Tibial nerve (tissue), 4 donors: Measurements from ENCODE around the gene CASKIN2. TPM values are rescaled to one million over a fixed set of nuclear protein-coding genes. Genes with fewer than 3 reads are reported as not detected.
A peak's percentile ranks its signal among the peaks of the same experiment; 100 is the strongest.
"Not testable (repeated sequence)": the region's sequence is repeated elsewhere in the genome, so short reads cannot be mapped to it uniquely, and the experiment has no call there.

Experiments used
- DNase-seq, 2 donors: peaks; one replicate each; pipeline ENCODE4 v3.0.0-alpha.2; 2019; ENCODE audit warnings: low spot score in 2 of 2
- H3K27ac ChIP-seq, 4 donors: fragments of 200-600 bp; sonication (generic) in 3 of 4; one replicate each; pipeline ENCODE4 v1.5.1; 2017 to 2019; ENCODE audit warnings: mild to moderate bottlenecking in 1 of 4
- H3K27me3 ChIP-seq, 2 donors: fragments of 200-600 bp; sonication (generic) in 1 of 2; one replicate each; pipeline versions ENCODE4 v1.5.1 to v1.6.0; 2017 to 2019
- H3K36me3 ChIP-seq, 3 donors: fragments of 200-600 bp; sonication (generic); one replicate each; pipeline ENCODE4 v1.5.1; 2018 to 2019
- H3K4me1 ChIP-seq, 4 donors: fragments of 200-600 bp; sonication (generic) in 3 of 4; one replicate each; pipeline ENCODE4 v1.5.1; 2017 to 2019
- H3K4me3 ChIP-seq, 4 donors: fragments of 200-600 bp; sonication (generic) in 3 of 4; one replicate each; pipeline ENCODE4 v1.5.1; 2017 to 2019; ENCODE audit warnings: mild to moderate bottlenecking in 1 of 4, moderate library complexity in 1 of 4
- H3K9me3 ChIP-seq, 4 donors: fragments of 200-600 bp; sonication (generic) in 3 of 4; one replicate each; pipeline ENCODE4 v1.5.1; 2017 to 2019
- CTCF ChIP-seq, 5 experiments: fragments of 200-600 bp in 3 of 5; fragments of 450-650 bp in 2 of 5; sonication (generic) in 3 of 5; IDR thresholded peaks; one replicate each; pipeline ENCODE4 v1.5.1; 2016 to 2019; ENCODE audit warnings: antibody characterized with exemption in 5 of 5, mild to moderate bottlenecking in 3 of 5, moderate library complexity in 2 of 5
- EP300 ChIP-seq, 2 donors: sonication (generic); formaldehyde crosslinking; IDR thresholded peaks; one replicate each; pipeline ENCODE4 v1.6.1; 2017; ENCODE audit warnings: antibody characterized with exemption in 2 of 2, mild to moderate bottlenecking in 1 of 2
- POLR2A ChIP-seq, 2 donors: fragments of 450-650 bp; IDR thresholded peaks; one replicate each; pipeline ENCODE4 v1.6.1; 2017; ENCODE audit warnings: antibody characterized with exemption in 2 of 2, mild to moderate bottlenecking in 2 of 2, moderate library complexity in 2 of 2
- WGBS, 2 donors: methylation state at CpG; one replicate each; pipeline ENCODE4 v1.1.5; 2018; 5-methylcytosine and 5-hydroxymethylcytosine counted together
- total RNA-seq, 4 donors: library from RNA; depleted of rRNA; stranded (reverse); fragments of >200 nt; gene quantifications; one replicate each; pipeline ENCODE4 v1.1.0, GENCODE V29; 2016

Gene CASKIN2
- total RNA-seq, 4 donors from 2014 or later = 36.0 to 59.0 (median 51.3) TPM

GRCh38 chr17:75482098-75482942 is 33.0 kb downstream of the CASKIN2 start:
- H3K9me3 ChIP-seq = no peaks in the 10 kb centered on the region
- peaks cover 0 to 90% (median 35%) of the 10 kb centered on the region in 4 donors for H3K4me1 ChIP-seq
- 83 to 87% methylated on average over 16 of the region's 16 CpGs for WGBS, 2 donors
- H3K4me3 ChIP-seq = no peak overlapping the region
- no peak for DNase-seq
- peak overlapping the region in 2 of 4 donors; percentile 55 to 57 for H3K27ac ChIP-seq
- H3K27me3 ChIP-seq = no peaks in the 10 kb centered on the region
- peaks cover 0 to 6% (median 0%) of the 10 kb centered on the region in 3 donors for H3K36me3 ChIP-seq
- TF ChIP-seq EP300 (IDR thresholded peaks at IDR 0.05) = no peak
- TF ChIP-seq CTCF (IDR thresholded peaks at IDR 0.05) = no peak
- TF ChIP-seq POLR2A (IDR thresholded peaks at IDR 0.05) = no peak

GRCh38 chr17:75481194-75482068 is 33.9 kb downstream of the CASKIN2 start:
- no peaks in the 10 kb centered on the region for H3K9me3 ChIP-seq
- peaks cover 0 to 3% (median 0%) of the 10 kb centered on the region in 3 donors for H3K36me3 ChIP-seq
- no peaks in the 10 kb centered on the region for H3K27me3 ChIP-seq
- H3K27ac ChIP-seq = peak overlapping the region in 3 of 4 donors; percentile 10 to 57 (median 55)
- H3K4me1 ChIP-seq = peaks cover 0 to 90% (median 35%) of the 10 kb centered on the region in 4 donors
- no peak overlapping the region for H3K4me3 ChIP-seq
- WGBS, 2 donors = 51 to 53% methylated on average over 11 to 13 of the region's 13 CpGs
- no peak for DNase-seq
- TF ChIP-seq EP300 (IDR thresholded peaks at IDR 0.05) (no peak), POLR2A (IDR thresholded peaks at IDR 0.05) (no peak), CTCF (IDR thresholded peaks at IDR 0.05) (no peak)

GRCh38 chr17:75480281-75480680 is 35.1 kb downstream of the CASKIN2 start:
- TF ChIP-seq CTCF (IDR thresholded peaks at IDR 0.05) = no peak
- TF ChIP-seq POLR2A (IDR thresholded peaks at IDR 0.05) = no peak
- TF ChIP-seq EP300 (IDR thresholded peaks at IDR 0.05) = no peak
- no peak for DNase-seq
- 83 to 86% methylated on average over 6 of the region's 6 CpGs for WGBS, 2 donors
- H3K4me3 ChIP-seq = no peak overlapping the region
- H3K27ac ChIP-seq = peak overlapping the region in 1 of 4 donors; percentile 20
- no peaks in the 10 kb centered on the region for H3K9me3 ChIP-seq
- peaks cover 0 to 90% (median 36%) of the 10 kb centered on the region in 4 donors for H3K4me1 ChIP-seq
- no peaks in the 10 kb centered on the region for H3K27me3 ChIP-seq
- no peaks in the 10 kb centered on the region for H3K36me3 ChIP-seq

- no peaks in the 10 kb centered on the region for H3K36me3 ChIP-seq
- H3K4me3 ChIP-seq = no peak overlapping the region
- H3K9me3 ChIP-seq = no peaks in the 10 kb centered on the region
- TF ChIP-seq CTCF (IDR thresholded peaks at IDR 0.05) (no peak), POLR2A (IDR thresholded peaks at IDR 0.05) (no peak), EP300 (IDR thresholded peaks at IDR 0.05) (no peak)
- no peak for DNase-seq
- peaks cover 0 to 91% (median 41%) of the 10 kb centered on the region in 4 donors for H3K4me1 ChIP-seq
- WGBS, 2 donors = 57 to 62% methylated on average over 7 of the region's 7 CpGs
- no peaks in the 10 kb centered on the region for H3K27me3 ChIP-seq
- H3K27ac ChIP-seq = peak overlapping the region in 3 of 4 donors; percentile 4 to 46 (median 31)
Observed at GRCh38 chr17:75478508-75478907, 36.8 kb downstream of the CASKIN2 start.

DNA sequence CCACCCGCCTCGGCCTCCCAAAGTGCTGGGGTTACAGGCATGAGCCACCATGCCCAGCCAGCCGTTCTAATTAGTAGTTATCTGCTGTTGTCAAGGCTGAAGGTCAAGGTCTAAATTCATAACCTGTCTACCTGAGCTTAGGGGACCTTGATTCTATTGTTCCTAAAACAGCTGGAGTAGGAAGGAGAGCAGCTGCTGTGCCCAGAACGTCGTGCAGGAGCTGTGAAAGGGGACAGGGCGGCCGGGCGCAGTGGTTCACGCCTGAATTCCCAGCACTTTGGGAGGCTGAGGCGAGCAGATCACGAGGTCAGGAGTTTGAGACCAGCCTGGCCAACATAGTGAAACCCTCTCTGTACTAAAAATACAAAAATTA is 37.9 kb downstream of the CASKIN2 start:
- H3K4me3 ChIP-seq, H3K36me3 ChIP-seq, DNase-seq, H3K9me3 ChIP-seq, H3K27me3 ChIP-seq: not testable (repeated sequence)
- Histone ChIP-seq H3K27ac (peak overlapping the region in 2 of 4 donors; percentile 60 to 91), H3K4me1 (peaks cover 0 to 93% (median 42%) of the 10 kb centered on the region in 4 donors)
- WGBS, 2 donors = 81 to 91% methylated on average over 11 of the region's 11 CpGs
